Tibial artery (tissue), 4 donors: ENCODE results near the gene MMAA.
A peak's percentile ranks its signal among the peaks of the same experiment; 100 is the strongest.

Source experiments
- DNase-seq, 2 donors: peaks; one replicate each; pipeline ENCODE4 v3.0.0-alpha.2; 2019
- H3K27ac ChIP-seq, 2 donors: fragments of 200-600 bp; sonication (generic) in 1 of 2; 1 replicate in 1 of 2; 2 replicates in 1 of 2; pipeline ENCODE4 v1.5.1; 2018 to 2019; ENCODE audit warnings: mild to moderate bottlenecking in 1 of 2
- H3K27me3 ChIP-seq, 2 donors: fragments of 200-600 bp; sonication (generic) in 1 of 2; one replicate each; pipeline versions ENCODE4 v1.5.1 to v1.6.0; 2016 to 2019
- H3K36me3 ChIP-seq, 3 donors: fragments of 200-600 bp; sonication (generic) in 2 of 3; one replicate each; pipeline ENCODE4 v1.5.1; 2016 to 2019; ENCODE audit warnings: mild to moderate bottlenecking in 2 of 3
- H3K4me1 ChIP-seq, 4 donors: fragments of 200-600 bp; sonication (generic) in 2 of 4; 1 replicate in 3 of 4; 2 replicates in 1 of 4; pipeline ENCODE4 v1.5.1; 2016 to 2019
- H3K4me3 ChIP-seq, 2 donors: fragments of 200-600 bp; sonication (generic) in 1 of 2; 1 replicate in 1 of 2; 2 replicates in 1 of 2; pipeline ENCODE4 v1.5.1; 2018 to 2019; ENCODE audit warnings: mild to moderate bottlenecking in 2 of 2
- H3K9me3 ChIP-seq, 3 donors: fragments of 200-600 bp; sonication (generic) in 1 of 3; one replicate each; pipeline ENCODE4 v1.5.1; 2016 to 2019
- intact Hi-C: fragments of 100-400 bp; cut with DNase I; formaldehyde crosslinking; loops from one replicate; pipeline ENCODE4 v1.15.0; 2023; ENCODE audit warnings: low total_unique reads
- TF ChIP-seq, protein P1 (sequence below), 2 experiments: fragments of 200-600 bp in 1 of 2; fragments of 450-650 bp in 1 of 2; IDR thresholded peaks; one replicate each; pipeline ENCODE4 v1.5.1; 2017 to 2019; ENCODE audit warnings: antibody characterized with exemption in 2 of 2, mild to moderate bottlenecking in 1 of 2, moderate library complexity in 1 of 2

The MMAA gene

DNA sequence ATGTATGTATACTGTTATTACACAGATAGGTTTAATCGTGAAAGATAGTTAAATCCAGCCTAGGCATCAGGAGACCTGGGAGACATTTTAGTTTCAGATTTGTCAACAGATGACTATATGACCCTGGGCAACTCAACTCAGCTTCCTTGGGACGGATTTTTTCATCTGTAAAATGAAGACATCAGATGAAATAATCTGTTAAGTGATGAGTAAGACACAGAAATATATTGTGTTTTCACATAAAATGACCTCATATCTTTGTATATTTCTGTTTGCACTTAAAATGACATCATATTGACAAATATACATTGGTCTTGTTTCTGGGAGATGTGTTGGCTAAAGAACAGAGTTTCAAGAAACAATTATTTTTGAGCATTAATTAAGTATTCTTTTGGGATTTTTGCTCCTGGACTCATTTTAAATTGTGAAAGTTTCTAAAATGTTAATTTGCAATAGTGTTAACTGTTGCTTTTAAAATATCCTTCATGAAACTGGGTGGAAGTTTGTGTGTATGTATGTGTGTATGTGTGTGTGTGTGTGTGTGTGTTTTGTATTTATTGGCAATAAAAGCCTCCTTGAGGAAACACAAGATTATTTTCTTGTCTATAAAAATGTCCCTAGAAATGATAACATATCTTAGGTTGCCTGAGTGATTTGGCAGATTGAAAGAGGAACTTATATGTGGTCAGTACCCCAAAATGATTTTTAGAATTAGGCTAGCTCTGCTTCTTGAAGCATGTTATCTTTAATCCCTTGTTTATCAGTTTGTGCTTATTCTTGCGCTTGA is 29.1 kb upstream of the MMAA start:
- Histone ChIP-seq H3K4me1 (no peaks in the 10 kb centered on the region), H3K27me3 (no peaks in the 10 kb centered on the region), H3K36me3 (no peaks in the 10 kb centered on the region), H3K4me3 (no peak overlapping the region), H3K27ac (no peak overlapping the region), H3K9me3 (no peaks in the 10 kb centered on the region)
- TF ChIP-seq, protein P1, sequence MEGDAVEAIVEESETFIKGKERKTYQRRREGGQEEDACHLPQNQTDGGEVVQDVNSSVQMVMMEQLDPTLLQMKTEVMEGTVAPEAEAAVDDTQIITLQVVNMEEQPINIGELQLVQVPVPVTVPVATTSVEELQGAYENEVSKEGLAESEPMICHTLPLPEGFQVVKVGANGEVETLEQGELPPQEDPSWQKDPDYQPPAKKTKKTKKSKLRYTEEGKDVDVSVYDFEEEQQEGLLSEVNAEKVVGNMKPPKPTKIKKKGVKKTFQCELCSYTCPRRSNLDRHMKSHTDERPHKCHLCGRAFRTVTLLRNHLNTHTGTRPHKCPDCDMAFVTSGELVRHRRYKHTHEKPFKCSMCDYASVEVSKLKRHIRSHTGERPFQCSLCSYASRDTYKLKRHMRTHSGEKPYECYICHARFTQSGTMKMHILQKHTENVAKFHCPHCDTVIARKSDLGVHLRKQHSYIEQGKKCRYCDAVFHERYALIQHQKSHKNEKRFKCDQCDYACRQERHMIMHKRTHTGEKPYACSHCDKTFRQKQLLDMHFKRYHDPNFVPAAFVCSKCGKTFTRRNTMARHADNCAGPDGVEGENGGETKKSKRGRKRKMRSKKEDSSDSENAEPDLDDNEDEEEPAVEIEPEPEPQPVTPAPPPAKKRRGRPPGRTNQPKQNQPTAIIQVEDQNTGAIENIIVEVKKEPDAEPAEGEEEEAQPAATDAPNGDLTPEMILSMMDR (IDR thresholded peaks at IDR 0.05): no peak
- no peak for DNase-seq
- intact Hi-C loops: no loop called here

GRCh38 chr4:145602129-145602760 is 16.9 kb upstream of the MMAA start:
- no peaks in the 10 kb centered on the region for H3K27me3 ChIP-seq

GRCh38 chr4:145605941-145606340 is 13.2 kb upstream of the MMAA start:
- no peaks in the 10 kb centered on the region for H3K36me3 ChIP-seq
- H3K27me3 ChIP-seq: no peaks in the 10 kb centered on the region
- TF ChIP-seq, protein P1 (IDR thresholded peaks at IDR 0.05): no peak
- H3K4me1 ChIP-seq: no peaks in the 10 kb centered on the region
- H3K9me3 ChIP-seq: peaks cover 0 to 4% (median 0%) of the 10 kb centered on the region in 3 donors
- no peak overlapping the region for H3K4me3 ChIP-seq
- H3K27ac ChIP-seq: no peak overlapping the region
- no peak for DNase-seq
- intact Hi-C loops: no loop called here

More at GRCh38 chr4:145602129-145602760, 16.9 kb upstream of the MMAA start:
- H3K4me1 ChIP-seq: no peaks in the 10 kb centered on the region
- no peaks in the 10 kb centered on the region for H3K36me3 ChIP-seq
- TF ChIP-seq, protein P1 (IDR thresholded peaks at IDR 0.05): no peak
- no peak overlapping the region for H3K27ac ChIP-seq
- H3K9me3 ChIP-seq: peaks cover 0 to 4% (median 0%) of the 10 kb centered on the region in 3 donors
- no peak for DNase-seq
- intact Hi-C loops: no loop called here
- no peak overlapping the region for H3K4me3 ChIP-seq

- H3K27me3 ChIP-seq: no peaks in the 10 kb centered on the region
- TF ChIP-seq, protein P1 (IDR thresholded peaks at IDR 0.05): peak; percentile 65 to 69
- peak in 1 of 2 donors; percentile 64 for DNase-seq
- peaks cover 0 to 4% (median 0%) of the 10 kb centered on the region in 3 donors for H3K9me3 ChIP-seq
- intact Hi-C loops: loop anchor here (10.0 kb wide), 2 partner anchors 125 to 565 kb away; partner anchors contain the start of genes LSM6 and SMAD1
- no peak overlapping the region for H3K4me3 ChIP-seq
- H3K36me3 ChIP-seq: no peaks in the 10 kb centered on the region
- no peak overlapping the region for H3K27ac ChIP-seq
- no peaks in the 10 kb centered on the region for H3K4me1 ChIP-seq
Observed at GRCh38 chr4:145609481-145610427, 9.4 kb upstream of the MMAA start.

GRCh38 chr4:145613566-145614232 is 5.5 kb upstream of the MMAA start:
- Histone ChIP-seq H3K27me3 (no peaks in the 10 kb centered on the region), H3K4me3 (no peak overlapping the region), H3K27ac (no peak overlapping the region), H3K9me3 (no peaks in the 10 kb centered on the region), H3K4me1 (peaks cover 0 to 17% (median 3%) of the 10 kb centered on the region in 4 donors), H3K36me3 (no peaks in the 10 kb centered on the region)
- DNase-seq: no peak
- intact Hi-C loops: loop anchor here (10.0 kb wide), 2 partner anchors 129 to 561 kb away; partner anchors contain the start of genes LSM6 and SMAD1
- TF ChIP-seq, protein P1 (IDR thresholded peaks at IDR 0.05): no peak
